H9 (cell line): ENCODE results near the gene UGT1A7. TPM values are rescaled to one million over a fixed set of nuclear protein-coding genes. Genes with fewer than 3 reads are reported as not detected.

Experiments used
- DNase-seq: peaks from one replicate; pipeline ENCODE4 v3.0.0-alpha.2; 2017
- H2AFZ ChIP-seq: one replicate; pipeline ENCODE4 v1.6.1; 2013; ENCODE audit warnings: mild to moderate bottlenecking, low read length, control low read depth, moderate library complexity
- H2AK5ac ChIP-seq: 2 replicates; pipeline ENCODE4 v1.6.1; 2013; ENCODE audit warnings: low read length, control low read depth, mixed read lengths; ENCODE audit not compliant: insufficient read length
- H2BK120ac ChIP-seq: one replicate; pipeline ENCODE4 v1.6.1; 2013; ENCODE audit warnings: low read depth, mild to moderate bottlenecking, low read length, control low read depth, inconsistent platforms; ENCODE audit not compliant: poor library complexity, severe bottlenecking
- H2BK12ac ChIP-seq: 2 replicates; pipeline ENCODE4 v1.6.1; 2013; ENCODE audit warnings: low read length, control low read depth, mixed read lengths, low read depth; ENCODE audit not compliant: insufficient read length
- H2BK15ac ChIP-seq: 2 replicates; pipeline ENCODE4 v1.6.1; 2013; ENCODE audit warnings: low read depth, low read length, control low read depth
- H2BK20ac ChIP-seq: one replicate; pipeline ENCODE4 v1.6.1; 2013; ENCODE audit warnings: low read depth, mild to moderate bottlenecking, low read length, control low read depth, inconsistent platforms; ENCODE audit not compliant: poor library complexity, severe bottlenecking
- H2BK5ac ChIP-seq: 2 replicates; pipeline ENCODE4 v1.6.1; 2013; ENCODE audit warnings: low read length, control low read depth, mixed read lengths; ENCODE audit not compliant: insufficient read length
- H3K14ac ChIP-seq: 2 replicates; pipeline ENCODE4 v1.6.1; 2013; ENCODE audit warnings: low read length, control low read depth; ENCODE audit not compliant: insufficient read depth
- H3K18ac ChIP-seq: 2 replicates; pipeline ENCODE4 v1.6.1; 2013; ENCODE audit warnings: low read depth, mild to moderate bottlenecking, mixed read lengths, low read length, control low read depth; ENCODE audit not compliant: insufficient read length
- H3K23ac ChIP-seq: 2 replicates; pipeline ENCODE4 v1.6.1; 2013; ENCODE audit warnings: low read length, control low read depth, mixed read lengths, low read depth; ENCODE audit not compliant: insufficient read length
- H3K23me2 ChIP-seq: 2 replicates; pipeline ENCODE4 v1.6.1; 2013; ENCODE audit warnings: low read depth, mild to moderate bottlenecking, mixed read lengths, low read length, control low read depth; ENCODE audit not compliant: insufficient read length, poor library complexity, severe bottlenecking
- H3K27ac ChIP-seq: 2 replicates; pipeline ENCODE4 v1.5.1; 2013; ENCODE audit warnings: low read length, control low read depth, mixed read lengths, low read depth; ENCODE audit not compliant: insufficient read length
- H3K27me3 ChIP-seq: 2 replicates; pipeline ENCODE4 v1.6.1; 2013; ENCODE audit warnings: low read length, control low read depth, inconsistent platforms; ENCODE audit not compliant: insufficient read depth
- H3K4ac ChIP-seq: 2 replicates; pipeline ENCODE4 v1.6.1; 2013; ENCODE audit warnings: low read depth, mild to moderate bottlenecking, control low read depth, inconsistent platforms, low read length, moderate library complexity
- H3K4me1 ChIP-seq: 2 replicates; pipeline ENCODE4 v1.6.1; 2013; ENCODE audit warnings: low read length, control low read depth, inconsistent platforms; ENCODE audit not compliant: insufficient read depth
- H3K4me2 ChIP-seq: 2 replicates; pipeline ENCODE4 v1.6.1; 2013; ENCODE audit warnings: low read length, control low read depth, mixed read lengths; ENCODE audit not compliant: insufficient read length, insufficient read depth
- H3K56ac ChIP-seq: 2 replicates; pipeline ENCODE4 v1.6.1; 2013; ENCODE audit warnings: low read depth, mild to moderate bottlenecking, mixed read lengths, low read length, control low read depth; ENCODE audit not compliant: insufficient read length
- H3K79me1 ChIP-seq: 2 replicates; pipeline ENCODE4 v1.6.1; 2013; ENCODE audit warnings: low read depth, mild to moderate bottlenecking, moderate library complexity, low read length, control low read depth, inconsistent platforms; ENCODE audit not compliant: insufficient read depth, poor library complexity, severe bottlenecking
- H3K79me2 ChIP-seq: 2 replicates; pipeline ENCODE4 v1.6.1; 2013; ENCODE audit warnings: low read length, control low read depth, inconsistent platforms; ENCODE audit not compliant: insufficient read depth
- H3K9ac ChIP-seq: 2 replicates; pipeline ENCODE4 v1.6.1; 2013; ENCODE audit warnings: low read length, control low read depth, mixed read lengths; ENCODE audit not compliant: insufficient read length; ENCODE audit errors: extremely low read depth
- H3K9me3 ChIP-seq: one replicate; pipeline ENCODE4 v1.6.1; 2013; ENCODE audit warnings: low read depth, low read length, inconsistent platforms; ENCODE audit not compliant: control insufficient read depth
- H3T11ph ChIP-seq: one replicate; pipeline ENCODE4 v1.6.1; 2013; ENCODE audit warnings: mild to moderate bottlenecking, low read length, control low read depth, inconsistent platforms
- H4K20me1 ChIP-seq: one replicate; pipeline ENCODE4 v1.6.1; 2013; ENCODE audit not compliant: control insufficient read depth, insufficient read length, insufficient read depth
- H4K5ac ChIP-seq: 2 replicates; pipeline ENCODE4 v1.6.1; 2013; ENCODE audit warnings: low read depth, mild to moderate bottlenecking, mixed read lengths, low read length, control low read depth; ENCODE audit not compliant: insufficient read length
- H4K8ac ChIP-seq: replicated peaks from 2 replicates; pipeline ENCODE4 v1.6.1; 2013; ENCODE audit warnings: low read length, control low read depth, mixed read lengths, low read depth; ENCODE audit not compliant: insufficient read length
- H4K91ac ChIP-seq: 2 replicates; pipeline ENCODE4 v1.6.1; 2013; ENCODE audit warnings: low read depth, mild to moderate bottlenecking, moderate library complexity, mixed read lengths, low read length, control low read depth; ENCODE audit not compliant: insufficient read length
- H3K27ac Mint-ChIP-seq, 3 experiments: 2 replicates in 2 of 3; 3 replicates in 1 of 3; pipeline ENCODE4 v1.8.0; 2020 to 2021; ENCODE audit warnings: mixed read lengths in 3 of 3, mild to moderate bottlenecking in 1 of 3, moderate library complexity in 1 of 3
- H3K27me3 Mint-ChIP-seq: 2 replicates; pipeline ENCODE4 v1.8.0; 2021; ENCODE audit warnings: low read depth, mild to moderate bottlenecking, moderate library complexity, mixed read lengths
- H3K36me3 Mint-ChIP-seq, 3 experiments: 2 replicates in 2 of 3; 3 replicates in 1 of 3; pipeline ENCODE4 v1.8.0; 2020 to 2021; ENCODE audit warnings: low read depth in 3 of 3, mixed read lengths in 3 of 3; ENCODE audit not compliant: insufficient read depth in 1 of 3
- H3K4me1 Mint-ChIP-seq, 2 experiments: 2 replicates each; pipeline ENCODE4 v1.8.0; 2020; ENCODE audit warnings: mixed read lengths in 2 of 2
- H3K4me3 Mint-ChIP-seq, 2 experiments: 2 replicates in 1 of 2; 3 replicates in 1 of 2; pipeline ENCODE4 v1.8.0; 2020 to 2021; ENCODE audit warnings: mild to moderate bottlenecking in 2 of 2, mixed read lengths in 2 of 2, moderate library complexity in 1 of 2
- H3K9me3 Mint-ChIP-seq, 2 experiments: 2 replicates in 1 of 2; 3 replicates in 1 of 2; pipeline ENCODE4 v1.8.0; 2020; ENCODE audit warnings: mild to moderate bottlenecking in 2 of 2, mixed read lengths in 2 of 2, moderate library complexity in 1 of 2
- CTCF ChIP-seq: fragments of 200-600 bp; sonication (generic); conservative IDR thresholded peaks from 3 replicates; pipeline ENCODE4 v1.8.0; 2021; ENCODE audit warnings: antibody characterized with exemption, mild to moderate bottlenecking
- WGBS: extraction: QIAGEN DNeasy Blood & Tissue Kit; methylation state at CpG from one replicate; pipeline ENCODE4 v1.1.7; 2013; ENCODE audit warnings: missing lambda C conversion rate, low lambda C conversion rate, mixed read lengths; ENCODE audit not compliant: insufficient read length; ENCODE audit errors: extremely low coverage; 5-methylcytosine and 5-hydroxymethylcytosine counted together
- total RNA-seq: library from RNA; stranded (reverse); gene quantifications from 2 replicates; pipeline ENCODE4 v1.2.1, GENCODE V29; 2021

UGT1A7 gene
- total RNA-seq, 1 experiment from 2014 or later: not detected

- H3T11ph ChIP-seq: no peak overlapping the region
- no peak overlapping the region for H2BK15ac ChIP-seq
- no peak for TF ChIP-seq CTCF
- H3K79me1 ChIP-seq: no peaks in the 10 kb centered on the region
- H4K20me1 ChIP-seq: no peaks in the 10 kb centered on the region
- no peak overlapping the region for H3K9ac ChIP-seq
- H2AK5ac ChIP-seq: no peak overlapping the region
- no peak overlapping the region for H4K5ac ChIP-seq
- no peak overlapping the region for H2BK12ac ChIP-seq
- H4K8ac ChIP-seq: no peak overlapping the region
- no peak overlapping the region for H3K23ac ChIP-seq
- no peak overlapping the region for H3K56ac ChIP-seq
- H3K4me2 ChIP-seq: no peak overlapping the region
- no peak overlapping the region for H2BK20ac ChIP-seq
- no peaks in the 10 kb centered on the region for H3K27me3 ChIP-seq
- Mint-ChIP-seq H3K4me1 (peaks cover 7% of the 10 kb centered on the region in 2 experiments), H3K27ac (no peak overlapping the region), H3K9me3 (peaks cover 3 to 6% of the 10 kb centered on the region in 2 experiments; a peak in 2 of 5 replicates), H3K27me3 (peaks cover 10% of the 10 kb centered on the region), H3K36me3 (no peaks in the 10 kb centered on the region), H3K4me3 (no peak overlapping the region)
- no peaks in the 10 kb centered on the region for H3K79me2 ChIP-seq
- DNase-seq: no peak
- H3K4ac ChIP-seq: no peak overlapping the region
- no CpG with 5 or more reads among the region's 2 CpGs for WGBS
- no peak overlapping the region for H3K27ac ChIP-seq
- H2BK120ac ChIP-seq: no peak overlapping the region
- H3K23me2 ChIP-seq: no peaks in the 10 kb centered on the region
- no peak overlapping the region for H2AFZ ChIP-seq
- H3K18ac ChIP-seq: no peak overlapping the region
- H3K4me1 ChIP-seq: no peaks in the 10 kb centered on the region
- H2BK5ac ChIP-seq: no peak overlapping the region
- H3K9me3 ChIP-seq: no peaks in the 10 kb centered on the region
- no peak overlapping the region for H4K91ac ChIP-seq
- no peak overlapping the region; the same call in 1 of the 2 replicates for H3K14ac ChIP-seq
Measured at GRCh38 chr2:233714121-233714520, 32.4 kb downstream of the UGT1A7 start.
